ENCODE measurements around the gene STK36.

STK36 gene

DNA sequence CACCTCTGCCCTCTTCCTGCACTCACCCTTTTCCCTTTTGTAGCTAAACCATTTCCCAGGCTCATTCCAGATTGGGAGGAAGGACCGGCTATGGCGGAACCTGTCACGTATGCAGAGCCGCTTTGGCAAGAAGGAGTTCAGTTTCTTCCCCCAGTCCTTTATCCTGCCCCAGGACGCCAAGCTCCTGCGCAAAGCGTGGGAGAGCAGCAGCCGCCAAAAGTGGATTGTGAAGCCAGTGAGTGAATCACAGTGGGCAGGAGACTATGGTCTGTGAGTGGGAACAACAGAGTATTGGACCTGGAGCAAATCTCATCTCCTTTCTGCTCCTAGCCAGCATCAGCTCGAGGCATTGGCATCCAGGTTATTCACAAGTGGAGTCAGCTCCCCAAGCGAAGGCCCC lies 75.1 kb downstream of the STK36 start:
- DNase-seq (ENCODE audit: low spot score) = no peak

DNA sequence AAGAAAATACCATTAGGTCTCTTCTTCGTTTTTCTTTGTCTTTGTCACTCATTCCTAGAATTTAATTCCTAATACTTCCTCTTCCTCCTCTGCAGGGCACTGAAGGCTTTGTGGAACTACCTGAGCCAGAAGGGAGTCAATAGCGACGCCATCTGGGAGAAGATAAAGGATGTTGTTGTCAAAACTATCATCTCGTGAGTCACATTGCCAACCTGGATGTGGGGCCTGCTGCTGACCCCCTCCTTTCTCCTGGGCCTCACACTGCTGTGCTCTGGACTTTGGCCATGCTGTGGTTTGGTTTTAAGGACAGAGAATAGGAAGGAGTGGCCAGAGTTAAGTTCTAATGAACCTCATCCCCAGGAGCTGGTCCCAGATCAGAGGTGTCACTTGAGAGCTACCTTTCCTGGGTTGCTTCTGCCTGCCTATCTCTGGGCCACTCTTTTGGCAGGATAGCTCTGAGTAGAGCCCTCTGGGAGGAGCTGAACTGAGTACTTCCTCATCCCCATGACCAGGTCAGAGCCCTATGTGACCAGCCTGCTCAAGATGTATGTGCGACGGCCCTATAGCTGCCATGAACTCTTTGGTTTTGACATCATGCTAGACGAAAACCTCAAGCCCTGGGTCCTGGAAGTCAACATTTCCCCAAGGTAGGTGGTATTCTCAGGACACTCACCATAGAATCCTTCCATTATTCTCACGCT lies 77.0 kb downstream of the STK36 start:
- no peak for DNase-seq (ENCODE audit: low spot score)

All from HuH-7.5 (cell line).